OCI-LY7 (cell line): ENCODE results near the gene STEAP4. TPM values are rescaled to one million over a fixed set of nuclear protein-coding genes. Genes with fewer than 3 reads are reported as not detected.

Experiments
- Bru-seq: library from RNA; stranded (reverse); fragments of 400-500 nt; gene quantifications from one replicate; lab custom pipeline; 2021; lab: Mats Ljungman, UMichigan
- BruChase-seq, 2 experiments: library from RNA; stranded (reverse); fragments of 400-500 nt; gene quantifications; one replicate each; lab custom pipeline; 2021; lab: Mats Ljungman, UMichigan
- BruUV-seq: library from RNA; stranded (reverse); fragments of 400-500 nt; replicated peaks from 2 replicates; lab custom pipeline; 2021; lab: Mats Ljungman, UMichigan
- CTCF ChIA-PET: fragments of 300-600 bp; sonication (Branson Sonifier 250); formaldehyde crosslinking; loops from one replicate; lab custom pipeline; 2022; ENCODE audit warnings: antibody characterized with exemption; ENCODE audit not compliant: unreplicated experiment; lab: Charles Lee
- POLR2A ChIA-PET: fragments of 300-600 bp; sonication (Branson Sonifier 250); formaldehyde crosslinking; loops from one replicate; lab custom pipeline; 2022; ENCODE audit warnings: antibody characterized with exemption; lab: Charles Lee
- DNase-seq: peaks from one replicate; pipeline ENCODE4 v3.0.0-alpha.2; 2015; ENCODE audit warnings: low spot score
- H2AFZ ChIP-seq: fragments of 200-600 bp; sonication (generic), shearing (Covaris generic); 2 replicates; pipeline ENCODE4 v1.6.1; 2014; ENCODE audit warnings: mild to moderate bottlenecking, antibody characterized with exemption, low read length, moderate library complexity
- H3K27ac ChIP-seq: fragments of 200-600 bp; sonication (generic); 2 replicates; pipeline ENCODE4 v1.5.1; 2014; ENCODE audit warnings: mixed run types, low read depth, mild to moderate bottlenecking, moderate library complexity, low read length, inconsistent platforms; ENCODE audit not compliant: poor library complexity, severe bottlenecking
- H3K36me3 ChIP-seq: fragments of 200-600 bp; sonication (generic); 2 replicates; pipeline ENCODE4 v1.6.1; 2014; ENCODE audit warnings: mild to moderate bottlenecking, antibody characterized with exemption, low read length, moderate library complexity, mixed read lengths; ENCODE audit not compliant: insufficient read depth
- H3K4me1 ChIP-seq: fragments of 200-600 bp; sonication (generic); 2 replicates; pipeline ENCODE4 v1.5.1; 2014; ENCODE audit warnings: mild to moderate bottlenecking, low read length; ENCODE audit not compliant: insufficient read depth, poor library complexity, severe bottlenecking
- H3K4me2 ChIP-seq: fragments of 200-600 bp; sonication (generic); 2 replicates; pipeline ENCODE4 v1.6.1; 2014; ENCODE audit warnings: mild to moderate bottlenecking, low read length
- H3K4me3 ChIP-seq: fragments of 200-600 bp; sonication (generic); 2 replicates; pipeline ENCODE4 v1.5.1; 2014; ENCODE audit warnings: mild to moderate bottlenecking, low read depth, low read length; ENCODE audit not compliant: poor library complexity, severe bottlenecking
- H3K79me2 ChIP-seq: fragments of 200-600 bp; sonication (generic); 2 replicates; pipeline ENCODE4 v1.6.1; 2016; ENCODE audit warnings: low read depth, mild to moderate bottlenecking, low read length, moderate library complexity, mixed read lengths; ENCODE audit not compliant: insufficient read depth
- H3K9me2 ChIP-seq: fragments of 200-600 bp; sonication (generic); 2 replicates; pipeline ENCODE4 v1.6.1; 2016; ENCODE audit warnings: mild to moderate bottlenecking, low read length, mixed read lengths; ENCODE audit not compliant: insufficient read depth
- H3K9me3 ChIP-seq: fragments of 200-600 bp; sonication (generic); 2 replicates; pipeline ENCODE4 v1.6.1; 2014; ENCODE audit warnings: mild to moderate bottlenecking, mixed run types, low read length, mixed read lengths
- H4K20me1 ChIP-seq: fragments of 200-600 bp; sonication (generic); 2 replicates; pipeline ENCODE4 v1.6.1; 2014; ENCODE audit warnings: mild to moderate bottlenecking, antibody characterized with exemption, low read length, moderate library complexity, mixed read lengths; ENCODE audit not compliant: insufficient read depth
- EZH2phosphoT487 ChIP-seq: fragments of 200-600 bp; sonication (generic); IDR thresholded peaks from 2 replicates; pipeline ENCODE4 v1.6.1; 2018; ENCODE audit warnings: low read depth, borderline replicate concordance, mild to moderate bottlenecking, mixed run types, antibody characterized with exemption, low read length, moderate library complexity, mixed read lengths
- intact Hi-C: fragments of 100-400 bp; cut with micrococcal nuclease; formaldehyde crosslinking; loops from one replicate; pipeline ENCODE4 v1.10.0; 2022; ENCODE audit not compliant: unreplicated experiment
- long read RNA-seq: library from polyadenylated mRNA; stranded (forward); transcript quantifications from one replicate; pipeline ENCODE4 v2.0.0, GENCODE V29; 2022
- total RNA-seq, 2 experiments: library from RNA; depleted of rRNA in 1 of 2; stranded (reverse); fragments of >200 nt in 1 of 2; shearing (Covaris generic) in 1 of 2; gene quantifications; 2 replicates each; pipeline ENCODE4 v1.2.3, GENCODE V29; 2014 to 2022
- TF ChIP-seq, protein P1 (sequence below): fragments of 200-600 bp; sonication (generic); conservative IDR thresholded peaks from 2 replicates; pipeline ENCODE4 v1.5.1; 2014; ENCODE audit warnings: mild to moderate bottlenecking, antibody characterized with exemption, low read length, moderate library complexity, mixed read lengths

STEAP4 gene
- not detected in 2 replicates for total RNA-seq (2014; rRNA removed; shearing (Covaris generic))
- not detected in 2 replicates for total RNA-seq (2022)
- percentile 7 among the genes with signal in this experiment for Bru-seq, nascent RNA
- percentile 13 among the genes with signal in this experiment for BruChase-seq, experiment 1, labeled RNA remaining after a 6-hour chase
- percentile 8 among the genes with signal in this experiment for BruChase-seq, experiment 2, labeled RNA remaining after a 2-hour chase
- long read RNA-seq, result 0 reads

- Histone ChIP-seq H3K79me2 (no peaks in the 10 kb centered on the region), H2AFZ (no peak within 1 kb of the TSS), H3K9me3 (no peaks in the 10 kb centered on the region), H3K36me3 (no peaks in the 10 kb centered on the region), H3K9me2 (no peaks in the 10 kb centered on the region), H3K27ac (no peak within 1 kb of the TSS), H3K4me3 (no peak within 1 kb of the TSS), H3K4me2 (no peak within 1 kb of the TSS), H3K4me1 (no peaks in the 10 kb centered on the region), H4K20me1 (no peaks in the 10 kb centered on the region)
- CTCF ChIA-PET, result no interaction called here
- intact Hi-C loops, result no loop called here
- no TSS peak for BruUV-seq
- no peak for DNase-seq
- TF ChIP-seq, protein P1, sequence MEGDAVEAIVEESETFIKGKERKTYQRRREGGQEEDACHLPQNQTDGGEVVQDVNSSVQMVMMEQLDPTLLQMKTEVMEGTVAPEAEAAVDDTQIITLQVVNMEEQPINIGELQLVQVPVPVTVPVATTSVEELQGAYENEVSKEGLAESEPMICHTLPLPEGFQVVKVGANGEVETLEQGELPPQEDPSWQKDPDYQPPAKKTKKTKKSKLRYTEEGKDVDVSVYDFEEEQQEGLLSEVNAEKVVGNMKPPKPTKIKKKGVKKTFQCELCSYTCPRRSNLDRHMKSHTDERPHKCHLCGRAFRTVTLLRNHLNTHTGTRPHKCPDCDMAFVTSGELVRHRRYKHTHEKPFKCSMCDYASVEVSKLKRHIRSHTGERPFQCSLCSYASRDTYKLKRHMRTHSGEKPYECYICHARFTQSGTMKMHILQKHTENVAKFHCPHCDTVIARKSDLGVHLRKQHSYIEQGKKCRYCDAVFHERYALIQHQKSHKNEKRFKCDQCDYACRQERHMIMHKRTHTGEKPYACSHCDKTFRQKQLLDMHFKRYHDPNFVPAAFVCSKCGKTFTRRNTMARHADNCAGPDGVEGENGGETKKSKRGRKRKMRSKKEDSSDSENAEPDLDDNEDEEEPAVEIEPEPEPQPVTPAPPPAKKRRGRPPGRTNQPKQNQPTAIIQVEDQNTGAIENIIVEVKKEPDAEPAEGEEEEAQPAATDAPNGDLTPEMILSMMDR, result no peak
- no peak for TF ChIP-seq EZH2phosphoT487
- POLR2A ChIA-PET, result no interaction called here
Measured at GRCh38 chr7:88306590-88307048, at the start of gene STEAP4. STEAP4 (minus strand) TSS chr7:88306894; CDS start chr7:88284269, 22,625 bp downstream.

DNA sequence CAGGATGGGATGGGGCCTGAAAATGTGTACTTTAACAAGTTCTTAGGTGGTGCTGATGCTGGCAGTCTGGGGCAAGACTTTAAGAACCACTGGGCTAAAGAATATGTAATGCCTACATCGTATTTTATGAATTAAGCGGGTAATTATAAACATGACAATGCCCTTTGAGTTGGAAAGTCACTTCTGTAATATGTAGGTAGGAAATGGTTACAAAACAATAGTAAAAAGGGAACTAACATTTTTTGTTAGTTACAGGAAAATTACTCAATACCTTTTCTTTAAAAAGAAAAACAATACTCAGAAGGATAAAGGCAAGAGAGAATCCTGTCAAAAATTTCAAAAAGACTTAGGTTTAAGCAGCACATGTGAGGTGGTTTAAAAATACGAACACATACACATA, 48.3 kb upstream of the STEAP4 start:
- Histone ChIP-seq H3K9me3 (no peaks in the 10 kb centered on the region), H4K20me1 (no peaks in the 10 kb centered on the region), H2AFZ (no peak overlapping the region), H3K4me3 (no peak overlapping the region), H3K27ac (no peak overlapping the region), H3K79me2 (no peaks in the 10 kb centered on the region), H3K4me2 (no peak overlapping the region), H3K4me1 (no peaks in the 10 kb centered on the region), H3K9me2 (no peaks in the 10 kb centered on the region), H3K36me3 (no peaks in the 10 kb centered on the region)
- TF ChIP-seq, protein P1, result no peak
- TF ChIP-seq EZH2phosphoT487, result no peak
- BruUV-seq, result no TSS peak
- ChIA-PET CTCF (no interaction called here), POLR2A (no interaction called here)
- intact Hi-C loops, result no loop called here
- DNase-seq, result no peak

DNA sequence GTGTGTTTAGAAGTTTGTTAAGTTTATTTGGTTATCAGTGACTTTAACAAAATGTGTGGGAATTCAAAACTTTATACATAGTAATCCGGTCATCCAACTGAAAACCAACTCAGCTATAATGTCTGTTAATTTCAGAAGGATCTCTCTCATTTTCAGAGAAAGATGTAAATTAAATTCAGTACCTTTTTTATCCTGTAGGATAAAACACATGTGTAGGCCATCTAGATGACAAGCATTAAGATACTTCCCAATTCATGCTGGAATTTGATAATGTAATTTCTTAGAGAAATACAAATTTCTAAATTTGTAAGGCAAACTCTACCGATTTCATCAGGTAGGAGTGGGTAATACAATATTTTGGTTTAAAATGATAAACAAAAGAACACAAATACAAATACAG, 43.4 kb upstream of the STEAP4 start:
- no peaks in the 10 kb centered on the region for H3K79me2 ChIP-seq
- CTCF ChIA-PET, result no interaction called here
- H2AFZ ChIP-seq, result no peak overlapping the region
- POLR2A ChIA-PET, result interaction anchor here (0.9 kb wide), 1 partner anchor 24 kb away, joined by 3 read pairs; no protein-coding TSS in a partner anchor
- DNase-seq, result no peak
- no peaks in the 10 kb centered on the region for H3K9me2 ChIP-seq
- no peaks in the 10 kb centered on the region for H3K36me3 ChIP-seq
- TF ChIP-seq EZH2phosphoT487, result no peak
- TF ChIP-seq, protein P1, result no peak
- H4K20me1 ChIP-seq, result no peaks in the 10 kb centered on the region
- H3K4me3 ChIP-seq, result no peak overlapping the region
- intact Hi-C loops, result no loop called here
- H3K4me2 ChIP-seq, result no peak overlapping the region
- no TSS peak for BruUV-seq
- H3K9me3 ChIP-seq, result no peaks in the 10 kb centered on the region
- H3K4me1 ChIP-seq, result no peaks in the 10 kb centered on the region
- no peak overlapping the region for H3K27ac ChIP-seq
